ENCODE data around the gene TRIM7.
"Not testable (repeated sequence)": the region's sequence is repeated elsewhere in the genome, so short reads cannot be mapped to it uniquely, and the experiment has no call there.

TRIM7 gene

GRCh38 chr5:181173420-181174342 lies 31.3 kb downstream of the TRIM7 start:
- FAIRE-seq (no peak), DNase-seq (ENCODE audit: low spot score) (peak; percentile 60)

- FAIRE-seq (no peak), DNase-seq (ENCODE audit: low spot score) (no peak)
Measured at GRCh38 chr5:181173027-181173419, 32.0 kb downstream of the TRIM7 start.

- DNase-seq (ENCODE audit: low spot score): no peak
- FAIRE-seq: no peak
Measured at GRCh38 chr5:181171782-181172181, 33.2 kb downstream of the TRIM7 start.

GRCh38 chr5:181170996-181171395 lies 34.0 kb downstream of the TRIM7 start:
- DNase-seq (ENCODE audit: low spot score) (peak; percentile 72), FAIRE-seq (peak; percentile 90)

- FAIRE-seq: no peak
- DNase-seq (ENCODE audit: low spot score): no peak
Measured at GRCh38 chr5:181170237-181170825, 34.7 kb downstream of the TRIM7 start.

- DNase-seq (ENCODE audit: low spot score) (peak; percentile 84), FAIRE-seq (peak; percentile 55)
Measured at GRCh38 chr5:181169459-181170236, 35.3 kb downstream of the TRIM7 start.

- DNase-seq (ENCODE audit: low spot score) (no peak), FAIRE-seq (no peak)
Measured at GRCh38 chr5:181168595-181169118, 36.3 kb downstream of the TRIM7 start.

- no peak for DNase-seq (ENCODE audit: low spot score)
Measured at GRCh38 chr5:181167814-181168488, 37.0 kb downstream of the TRIM7 start.

GRCh38 chr5:181166812-181167733 lies 37.9 kb downstream of the TRIM7 start:
- DNase-seq (ENCODE audit: low spot score): no peak
- FAIRE-seq: no peak

More at GRCh38 chr5:181167814-181168488, 37.0 kb downstream of the TRIM7 start:
- no peak for FAIRE-seq

GRCh38 chr5:181164076-181164952 lies 40.7 kb downstream of the TRIM7 start:
- FAIRE-seq (no peak), DNase-seq (ENCODE audit: low spot score) (peak; percentile 23)

GRCh38 chr5:181163487-181164075 lies 41.4 kb downstream of the TRIM7 start:
- FAIRE-seq (no peak), DNase-seq (ENCODE audit: low spot score) (no peak)

GRCh38 chr5:181161534-181162175 lies 43.3 kb downstream of the TRIM7 start:
- FAIRE-seq: no peak
- DNase-seq (ENCODE audit: low spot score): no peak

GRCh38 chr5:181160755-181161533 lies 44.1 kb downstream of the TRIM7 start:
- not testable (repeated sequence) for FAIRE-seq; DNase-seq (ENCODE audit: low spot score)

- no peak for DNase-seq (ENCODE audit: low spot score)
- FAIRE-seq: no peak
Measured at GRCh38 chr5:181160152-181160754, 44.7 kb downstream of the TRIM7 start.

GRCh38 chr5:181159286-181160151 lies 45.5 kb downstream of the TRIM7 start:
- peak; percentile 55 for FAIRE-seq
- peak; percentile 61 for DNase-seq (ENCODE audit: low spot score)

GRCh38 chr5:181158869-181159268 lies 46.1 kb downstream of the TRIM7 start:
- FAIRE-seq (no peak), DNase-seq (ENCODE audit: low spot score) (no peak)

Data from RCC 7860 (cell line).